ENCODE results near the gene SHISA7.
"Not testable (repeated sequence)": the region's sequence is repeated elsewhere in the genome, so short reads cannot be mapped to it uniquely, and the experiment has no call there.

The SHISA7 gene

GRCh38 chr19:55409179-55409578, 33.9 kb downstream of the SHISA7 start:
- DNase-seq: not testable (repeated sequence)

DNA sequence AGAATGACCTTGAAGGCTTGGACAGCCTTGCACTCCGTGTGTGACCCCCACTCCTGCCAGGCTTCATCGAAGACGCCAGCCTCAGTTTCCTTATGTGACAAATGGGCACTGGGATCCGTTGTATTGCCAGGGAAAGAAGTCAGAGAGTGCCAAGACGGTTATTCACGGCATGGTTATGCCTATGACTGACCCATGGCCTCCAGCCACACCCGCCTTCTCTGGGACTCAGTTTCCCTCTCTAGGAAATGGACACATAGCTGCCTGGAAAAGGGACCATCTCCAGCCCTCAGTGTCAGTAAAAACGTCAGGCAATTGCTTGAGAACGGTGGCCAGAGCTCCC, 34.6 kb downstream of the SHISA7 start:
- no peak for DNase-seq

GRCh38 chr19:55407800-55408532, 35.1 kb downstream of the SHISA7 start:
- peak; percentile 87 for DNase-seq

GRCh38 chr19:55407550-55407799, 35.6 kb downstream of the SHISA7 start, which contains the start of gene UBE2S:
Gene UBE2S, minus strand, starts transcription at chr19:55407788. Its CDS starts 199 bp downstream, at chr19:55407589.
- DNase-seq: not testable (repeated sequence)

DNA sequence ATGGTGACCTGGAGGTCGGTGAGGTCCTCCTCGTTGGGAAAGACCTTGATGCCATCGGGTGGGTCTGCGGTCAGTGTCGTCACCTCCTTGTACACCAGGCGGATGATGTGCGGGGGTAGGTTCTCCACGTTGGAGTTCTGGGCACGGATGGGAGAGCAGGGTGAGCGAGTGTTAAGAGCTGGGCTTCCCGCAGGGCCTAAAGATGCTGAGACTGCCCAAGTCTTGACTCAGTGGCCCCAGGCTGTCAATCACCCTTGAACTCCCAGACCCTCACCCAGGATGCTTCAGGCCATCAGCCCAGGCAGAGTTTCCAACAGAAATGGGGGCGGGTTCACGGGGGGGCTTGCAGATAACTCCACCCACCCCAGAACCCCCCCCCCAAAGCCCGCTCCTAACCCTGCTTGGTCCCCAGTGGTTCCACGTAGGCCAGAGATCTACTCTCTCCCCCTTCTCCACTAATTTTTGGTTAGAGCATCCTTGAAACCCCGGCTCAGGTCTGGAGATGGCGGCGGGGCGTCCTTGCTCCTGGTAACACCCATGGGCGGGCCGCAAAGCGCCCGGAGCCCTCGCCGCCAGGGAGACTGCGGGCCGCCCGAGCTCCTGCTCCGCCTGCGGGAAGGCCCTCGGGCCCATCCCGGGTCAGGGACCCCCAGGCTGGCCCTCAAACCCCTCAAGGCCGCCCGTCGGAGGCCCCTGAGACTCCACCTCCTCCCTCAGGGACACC, 36.1 kb downstream of the SHISA7 start:
- DNase-seq: no peak

DNA sequence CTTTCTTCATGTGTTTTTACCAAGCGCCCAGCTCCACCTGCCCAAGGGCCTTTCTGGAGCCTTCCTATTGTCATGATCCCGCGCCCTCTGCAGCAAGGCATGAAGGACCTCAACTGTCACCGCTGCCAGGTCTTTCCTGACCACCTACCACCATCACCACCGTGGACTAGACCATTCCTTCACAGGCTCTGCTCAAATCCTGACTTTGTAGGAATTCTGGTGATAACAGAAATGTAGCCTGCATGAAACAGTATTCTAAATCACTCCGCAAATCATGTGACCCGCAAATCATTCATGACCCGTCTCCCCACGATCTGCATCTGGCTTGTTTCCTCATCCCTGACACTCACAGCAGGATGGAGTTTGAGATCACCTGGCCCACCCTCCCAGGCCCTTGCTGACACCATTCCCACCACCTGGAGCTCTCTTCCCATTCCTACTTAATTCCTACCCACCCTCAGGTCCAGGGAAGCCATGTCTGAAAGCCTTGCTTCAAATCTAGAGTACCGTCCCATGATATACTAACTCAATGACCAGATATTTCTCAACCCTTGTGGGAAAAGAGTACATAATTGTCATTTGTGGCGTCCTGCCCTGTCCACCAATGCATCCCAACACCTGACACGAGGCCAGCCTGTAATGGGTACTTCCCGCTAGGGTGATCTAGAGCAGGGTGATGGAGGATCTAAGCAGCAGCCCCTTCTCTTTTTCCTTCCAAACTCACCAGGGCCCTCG, 36.8 kb downstream of the SHISA7 start:
- DNase-seq: no peak

DNA sequence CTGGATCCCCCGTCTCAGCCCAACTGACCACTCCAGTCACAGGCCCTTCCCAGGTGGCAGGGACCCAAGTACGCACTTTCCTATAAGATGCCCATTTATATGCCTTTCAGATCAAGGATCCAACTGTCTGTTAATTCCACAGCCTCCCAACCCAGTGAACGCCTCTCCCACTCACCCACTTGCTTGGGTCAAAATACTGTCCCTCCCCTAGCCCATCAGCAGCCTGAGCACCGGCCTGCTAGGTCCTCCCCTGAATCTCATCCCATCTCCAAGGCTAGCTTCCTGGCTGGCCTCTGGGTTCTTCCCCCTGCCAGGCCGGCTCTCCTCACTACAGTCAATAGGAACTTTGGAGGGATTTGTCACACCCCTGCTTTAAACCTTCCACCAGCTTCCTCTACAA, 37.5 kb downstream of the SHISA7 start:
- no peak for DNase-seq

- no peak for DNase-seq
Measured at GRCh38 chr19:55402509-55402908, 40.6 kb downstream of the SHISA7 start.

- DNase-seq: not testable (repeated sequence)
Measured at GRCh38 chr19:55401390-55401789, 41.7 kb downstream of the SHISA7 start.

GRCh38 chr19:55400281-55401087, 42.6 kb downstream of the SHISA7 start:
- no peak for DNase-seq

- no peak for DNase-seq
Measured at GRCh38 chr19:55398200-55398925, 44.7 kb downstream of the SHISA7 start.

- DNase-seq: no peak
Measured at GRCh38 chr19:55392820-55393761, 50.0 kb downstream of the SHISA7 start.

GRCh38 chr19:55391702-55392615, 51.1 kb downstream of the SHISA7 start:
- DNase-seq: no peak

DNA sequence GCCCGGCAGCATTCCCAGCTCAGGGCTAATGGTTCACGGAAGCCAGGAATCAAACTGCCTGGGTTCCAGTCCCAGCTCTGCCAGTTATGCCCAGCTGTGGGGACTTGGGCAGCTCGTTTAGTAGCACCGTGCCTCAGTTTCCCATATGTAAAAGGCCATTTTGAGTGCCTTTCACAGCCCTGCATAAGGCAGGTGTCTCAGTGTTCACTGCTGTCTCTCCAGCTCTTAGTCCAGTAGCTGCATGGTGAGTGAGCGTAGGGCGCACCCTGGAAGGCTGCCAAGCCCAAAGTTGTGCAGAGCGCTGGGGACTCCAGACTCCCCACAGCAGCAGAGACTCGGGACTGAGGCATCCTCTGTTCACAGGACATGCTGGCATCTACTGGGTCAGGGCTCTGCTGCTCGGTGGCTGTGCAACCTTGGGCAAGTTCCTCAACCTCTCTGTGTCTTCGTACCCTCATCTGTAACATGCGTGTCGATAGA, 51.9 kb downstream of the SHISA7 start:
- DNase-seq: no peak

GRCh38 chr19:55390461-55390880, 52.6 kb downstream of the SHISA7 start:
- DNase-seq: no peak

DNA sequence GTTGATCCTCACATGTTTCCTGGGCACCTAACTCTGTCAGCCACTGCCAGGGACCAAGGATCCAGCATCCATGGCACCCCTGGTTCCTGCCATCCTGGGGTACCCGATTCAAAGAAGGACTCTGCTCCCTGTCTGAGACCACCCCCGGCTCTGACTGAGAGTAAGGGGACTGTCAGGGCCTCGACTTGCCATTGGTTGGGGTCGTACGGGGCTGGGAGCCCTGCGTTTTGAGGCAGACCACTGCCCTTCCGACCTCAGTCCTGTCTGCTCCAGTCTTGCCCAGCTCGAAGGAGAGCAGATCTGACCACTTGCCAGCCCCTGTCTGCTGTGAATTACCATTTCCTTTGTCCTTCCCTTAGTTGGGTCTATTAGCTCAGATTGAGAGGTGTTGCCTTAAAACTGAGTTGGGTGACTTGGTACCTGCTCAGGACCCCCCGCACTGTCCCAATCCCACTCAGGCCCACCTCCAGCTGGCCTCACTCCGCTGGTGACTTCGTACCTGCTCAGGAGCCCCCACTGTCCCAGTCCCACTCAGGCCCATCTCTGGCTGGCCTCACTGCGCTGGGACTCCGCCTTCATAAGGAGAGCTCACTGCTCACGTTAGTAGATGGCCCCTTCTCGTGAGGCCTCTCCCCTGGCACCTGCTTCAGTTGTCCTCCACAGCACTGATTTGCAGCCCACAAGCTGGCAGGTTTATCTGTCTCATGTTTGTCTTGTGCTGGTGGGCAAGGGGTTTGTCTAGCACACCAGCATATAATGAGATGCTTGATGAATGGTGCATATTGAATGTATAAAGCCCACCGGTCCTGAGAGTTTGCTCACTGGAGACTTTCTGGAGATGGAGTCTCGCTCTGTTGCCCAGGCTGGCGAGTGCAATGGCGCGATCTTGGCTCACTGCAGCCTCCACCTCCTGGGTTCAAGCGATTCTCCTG, 53.4 kb downstream of the SHISA7 start:
- no peak for DNase-seq

GRCh38 chr19:55387736-55388497, 55.2 kb downstream of the SHISA7 start:
- no peak for DNase-seq

GRCh38 chr19:55386493-55386971, 56.6 kb downstream of the SHISA7 start:
- DNase-seq: no peak

Data from NCI-H1417 treated with DMSO at 0.1 percent for 48 hours (cell line).